Bronchial epithelial cell (primary cell): Measurements from ENCODE around the gene IL36G. TPM values are rescaled to one million over a fixed set of nuclear protein-coding genes. Genes with fewer than 3 reads are reported as not detected.

ENCODE experiments used
- DNase-seq: peaks from one replicate; pipeline ENCODE4 v3.0.0-alpha.2; 2010; ENCODE audit warnings: low read depth
- FAIRE-seq: peaks from 2 replicates; lab custom pipeline; 2011; peaks lifted over from hg19 to GRCh38; lab: Jason Lieb, UNC
- H3K27me3 ChIP-seq: 2 replicates; pipeline ENCODE4 v1.5.1; 2011; ENCODE audit warnings: low read length; ENCODE audit not compliant: control insufficient read depth, insufficient read depth
- H3K36me3 ChIP-seq: 2 replicates; pipeline ENCODE4 v1.5.1; 2011; ENCODE audit warnings: low read length; ENCODE audit not compliant: control insufficient read depth, insufficient read depth
- H3K4me3 ChIP-seq: 2 replicates; pipeline ENCODE4 v1.5.1; 2011; ENCODE audit warnings: mild to moderate bottlenecking, low read depth, low read length, control low read depth
- total RNA-seq: library from RNA; depleted of rRNA; stranded (reverse); fragments of >200 nt; gene quantifications from 2 replicates; pipeline ENCODE4 v1.2.1, GENCODE V29; 2014
- TF ChIP-seq, protein P1 (sequence below): IDR thresholded peaks from 2 replicates; pipeline ENCODE4 v1.5.1; 2011; ENCODE audit warnings: mild to moderate bottlenecking, moderate library complexity, low read length, control low read depth, inconsistent platforms; ENCODE audit not compliant: insufficient read depth, severe bottlenecking

IL36G gene
- total RNA-seq, 1 donor from 2014 or later: not detected

GRCh38 chr2:113007250-113007649 lies 29.4 kb downstream of the IL36G start:
- TF ChIP-seq, protein P1, sequence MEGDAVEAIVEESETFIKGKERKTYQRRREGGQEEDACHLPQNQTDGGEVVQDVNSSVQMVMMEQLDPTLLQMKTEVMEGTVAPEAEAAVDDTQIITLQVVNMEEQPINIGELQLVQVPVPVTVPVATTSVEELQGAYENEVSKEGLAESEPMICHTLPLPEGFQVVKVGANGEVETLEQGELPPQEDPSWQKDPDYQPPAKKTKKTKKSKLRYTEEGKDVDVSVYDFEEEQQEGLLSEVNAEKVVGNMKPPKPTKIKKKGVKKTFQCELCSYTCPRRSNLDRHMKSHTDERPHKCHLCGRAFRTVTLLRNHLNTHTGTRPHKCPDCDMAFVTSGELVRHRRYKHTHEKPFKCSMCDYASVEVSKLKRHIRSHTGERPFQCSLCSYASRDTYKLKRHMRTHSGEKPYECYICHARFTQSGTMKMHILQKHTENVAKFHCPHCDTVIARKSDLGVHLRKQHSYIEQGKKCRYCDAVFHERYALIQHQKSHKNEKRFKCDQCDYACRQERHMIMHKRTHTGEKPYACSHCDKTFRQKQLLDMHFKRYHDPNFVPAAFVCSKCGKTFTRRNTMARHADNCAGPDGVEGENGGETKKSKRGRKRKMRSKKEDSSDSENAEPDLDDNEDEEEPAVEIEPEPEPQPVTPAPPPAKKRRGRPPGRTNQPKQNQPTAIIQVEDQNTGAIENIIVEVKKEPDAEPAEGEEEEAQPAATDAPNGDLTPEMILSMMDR: no peak
- FAIRE-seq: no peak
- no peak for DNase-seq
- no peak overlapping the region for H3K4me3 ChIP-seq
- H3K27me3 ChIP-seq: no peaks in the 10 kb centered on the region
- no peaks in the 10 kb centered on the region for H3K36me3 ChIP-seq

DNA sequence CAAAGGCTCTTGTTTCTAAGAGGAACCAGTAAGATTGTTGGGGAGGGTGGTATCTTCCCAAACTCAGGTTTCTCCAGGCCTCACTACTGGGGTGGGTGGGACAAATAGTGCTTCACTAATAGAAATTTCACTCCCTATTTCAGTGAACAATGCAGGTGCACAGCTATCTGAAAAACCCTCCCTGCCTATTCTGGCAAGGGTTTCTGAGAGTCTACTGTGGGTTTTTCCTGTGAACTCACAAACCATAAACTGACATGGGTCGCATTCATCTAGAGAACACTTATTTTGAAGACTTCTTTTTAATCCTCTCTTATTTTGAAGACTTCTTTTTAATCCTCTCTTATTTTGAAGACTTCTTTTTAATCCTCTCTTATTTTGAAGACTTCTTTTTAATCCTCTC lies 31.8 kb downstream of the IL36G start:
- no peak for DNase-seq
- TF ChIP-seq, protein P1: no peak
- no peaks in the 10 kb centered on the region for H3K36me3 ChIP-seq
- H3K4me3 ChIP-seq: no peak overlapping the region
- no peak for FAIRE-seq
- H3K27me3 ChIP-seq: no peaks in the 10 kb centered on the region

GRCh38 chr2:113010088-113010487 lies 32.3 kb downstream of the IL36G start:
- FAIRE-seq: no peak
- no peaks in the 10 kb centered on the region for H3K36me3 ChIP-seq
- no peaks in the 10 kb centered on the region for H3K27me3 ChIP-seq
- DNase-seq: no peak
- TF ChIP-seq, protein P1: no peak
- no peak overlapping the region for H3K4me3 ChIP-seq

DNA sequence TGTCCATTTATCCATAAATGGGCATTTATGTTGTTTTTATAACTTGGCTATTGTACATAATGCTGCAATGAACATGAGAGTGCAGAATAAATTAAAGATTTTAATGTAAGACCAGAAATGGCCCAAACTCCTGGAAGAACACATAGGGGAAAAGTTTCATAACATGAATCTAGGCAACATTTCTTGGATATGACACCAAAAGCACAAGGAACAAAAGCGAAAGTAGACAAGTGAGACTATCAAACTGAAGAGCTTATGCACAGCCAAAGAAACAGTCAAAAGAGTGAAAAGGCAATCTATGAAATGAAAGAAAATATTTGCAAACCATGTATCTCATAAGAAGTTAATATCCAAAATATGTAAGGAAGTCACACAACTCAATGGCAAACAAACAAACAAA lies 33.3 kb downstream of the IL36G start:
- FAIRE-seq: no peak
- no peak for DNase-seq

GRCh38 chr2:113012436-113013335 lies 34.9 kb downstream of the IL36G start:
- DNase-seq (peak; percentile 94), FAIRE-seq (no peak)
- H3K36me3 ChIP-seq: no peaks in the 10 kb centered on the region
- no peaks in the 10 kb centered on the region for H3K27me3 ChIP-seq
- H3K4me3 ChIP-seq: no peak overlapping the region
- TF ChIP-seq, protein P1: no peak

More for the DNA sequence above, 33.3 kb downstream of the IL36G start:
- Histone ChIP-seq H3K36me3 (no peaks in the 10 kb centered on the region), H3K27me3 (no peaks in the 10 kb centered on the region), H3K4me3 (no peak overlapping the region)
- TF ChIP-seq, protein P1: no peak
